GM10266 (cell line): ENCODE results near the gene CDC42SE2.
"Not testable (repeated sequence)": the region's sequence is repeated elsewhere in the genome, so short reads cannot be mapped to it uniquely, and the experiment has no call there.

ENCODE experiments used
- DNase-seq: peaks from one replicate; pipeline ENCODE4 v3.0.0; 2012; ENCODE audit errors: extremely low spot score
- CTCF ChIP-seq: IDR thresholded peaks from 2 replicates; pipeline ENCODE4 v1.5.1; 2012; ENCODE audit warnings: mild to moderate bottlenecking, low read depth; ENCODE audit not compliant: control insufficient read depth, insufficient read depth; ENCODE audit errors: missing control alignments

The CDC42SE2 gene

DNA sequence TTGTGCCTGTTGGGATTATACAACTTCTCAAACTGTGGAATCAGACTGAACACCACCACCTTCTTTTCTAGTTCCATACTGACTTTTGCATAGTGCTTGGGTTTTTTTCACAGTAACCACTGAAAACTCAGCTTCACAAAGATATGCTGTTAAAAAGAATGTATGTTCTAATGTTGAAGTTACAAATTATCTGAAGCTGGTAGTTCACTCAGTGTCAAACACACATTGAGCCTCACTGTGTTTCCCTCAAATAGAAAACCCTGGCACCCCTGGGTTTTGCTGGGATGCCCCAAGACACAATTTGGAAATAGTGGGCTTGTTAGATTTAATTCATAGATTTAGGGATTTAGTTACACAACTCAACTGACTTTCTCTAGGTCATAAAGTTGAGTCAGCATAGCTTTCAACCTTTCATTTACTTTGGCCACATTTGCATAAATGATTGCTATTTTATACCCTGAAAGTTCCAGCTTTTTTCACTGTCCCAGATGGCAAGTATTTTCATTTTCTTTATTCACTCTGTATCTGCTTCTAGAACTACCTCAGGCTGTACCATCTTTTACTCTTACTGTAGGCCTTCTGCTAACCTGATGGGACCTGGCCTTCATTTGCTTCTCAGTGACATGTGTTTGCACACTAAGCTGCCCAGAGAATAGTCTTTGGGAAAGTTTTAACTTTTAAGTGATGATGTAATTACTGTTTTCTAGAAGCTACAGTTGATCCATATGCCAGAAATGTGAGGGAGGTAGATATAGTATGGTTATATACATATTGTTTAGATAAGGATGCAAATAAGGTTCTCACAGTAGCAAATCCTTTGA lies 115.1 kb downstream of the CDC42SE2 start:
- DNase-seq = no peak
- no peak for TF ChIP-seq CTCF

- no peak for DNase-seq
- no peak for TF ChIP-seq CTCF
Measured at GRCh38 chr5:131379723-131380122, 115.9 kb downstream of the CDC42SE2 start.

GRCh38 chr5:131380238-131380637 lies 116.4 kb downstream of the CDC42SE2 start:
- DNase-seq = not testable (repeated sequence)

GRCh38 chr5:131381021-131381420 lies 117.2 kb downstream of the CDC42SE2 start:
- no peak for DNase-seq
- no peak for TF ChIP-seq CTCF

GRCh38 chr5:131381777-131382176 lies 117.9 kb downstream of the CDC42SE2 start:
- no peak for DNase-seq
- no peak for TF ChIP-seq CTCF

DNA sequence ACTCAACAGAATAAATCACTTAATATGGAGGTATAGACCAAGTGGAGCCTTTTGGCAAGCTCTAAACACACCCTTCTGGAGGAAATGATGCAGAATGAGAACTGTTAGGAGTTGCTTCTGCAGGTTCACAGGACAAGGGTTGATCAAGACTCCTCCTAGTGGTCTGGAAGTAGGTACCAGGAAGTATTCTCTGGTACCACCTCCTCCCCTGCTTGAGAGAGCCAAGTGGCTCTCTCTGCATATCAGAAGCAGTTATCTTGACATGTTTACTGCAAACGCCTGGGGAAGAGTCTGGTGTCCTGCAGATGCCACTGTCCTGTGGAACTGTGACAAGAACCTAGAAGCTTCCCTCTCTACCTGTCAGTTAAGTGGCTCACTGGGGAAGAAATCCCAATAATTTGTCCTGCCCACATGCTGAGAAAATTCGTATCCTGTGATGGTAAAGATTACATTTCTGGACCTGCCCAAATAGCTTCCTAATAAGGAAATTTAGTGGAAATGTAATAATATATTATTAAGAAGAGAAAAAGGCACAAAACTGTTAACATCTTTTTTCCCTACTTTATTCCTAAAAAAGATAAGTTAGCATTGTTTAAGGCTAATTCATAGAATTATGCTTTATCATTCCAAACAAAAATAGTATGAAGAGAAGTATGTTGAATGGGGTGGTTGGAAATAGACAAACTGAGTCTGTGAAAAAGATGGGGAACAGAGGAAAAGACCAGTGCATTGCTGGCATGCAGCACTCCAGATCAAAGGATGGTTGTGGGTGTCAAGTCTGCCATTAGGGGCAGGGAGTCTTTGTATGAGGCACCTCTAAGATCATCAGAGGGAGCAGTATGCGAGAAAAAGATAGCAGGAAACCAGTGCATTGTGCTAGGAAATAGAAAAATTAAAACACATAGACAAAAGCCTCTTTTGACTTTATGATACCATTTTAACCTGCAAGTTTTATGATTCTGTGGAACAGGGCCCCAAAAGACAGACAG lies 118.8 kb downstream of the CDC42SE2 start:
- peak; percentile 33 for DNase-seq
- peak; percentile 55 for TF ChIP-seq CTCF

DNA sequence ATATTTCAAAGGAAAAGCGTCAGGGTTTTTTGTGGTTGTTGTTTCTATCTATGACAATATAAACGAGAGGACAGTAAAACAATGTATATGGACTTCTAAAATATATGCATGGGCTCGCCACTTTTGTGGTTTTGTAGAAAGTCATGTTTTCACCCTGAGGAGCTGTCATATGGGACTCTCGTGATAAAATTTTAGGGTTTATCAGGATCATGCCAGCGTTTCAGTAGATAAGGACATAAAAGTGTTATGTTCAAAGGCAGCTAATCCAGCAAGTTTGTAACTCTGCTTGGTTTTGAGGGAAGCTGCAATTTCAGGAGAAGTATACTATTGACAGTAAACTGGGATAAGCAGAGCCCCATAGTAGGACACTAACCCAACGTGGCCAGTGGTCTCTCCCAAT lies 120.3 kb downstream of the CDC42SE2 start:
- TF ChIP-seq CTCF = no peak

More for the DNA sequence above, 120.3 kb downstream of the CDC42SE2 start:
- no peak for DNase-seq
